ENCODE data around the gene GAD2.

GAD2 gene

DNA sequence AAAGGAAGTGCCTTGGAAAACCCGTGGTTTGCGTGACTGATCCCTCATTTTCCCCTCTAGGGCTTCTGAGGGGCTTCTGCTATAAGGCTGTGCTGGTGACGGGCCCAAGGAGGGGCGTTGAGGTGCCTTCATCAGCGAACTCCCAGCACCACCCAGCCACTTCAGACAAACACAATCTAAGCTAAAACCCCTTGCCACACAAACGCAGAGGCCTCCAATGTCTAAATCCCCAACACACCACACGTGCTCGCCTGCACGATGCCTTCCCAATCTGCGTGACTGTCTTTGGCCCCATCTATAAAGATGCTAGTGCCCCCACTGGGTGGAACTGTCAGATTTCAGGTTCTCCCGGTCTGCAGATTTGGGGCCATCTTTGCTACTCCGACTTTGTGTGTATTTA is 4.1 kb upstream of the GAD2 start:
- ATAC-seq = no peak
- TF ChIP-seq CSDC2 (CRISPR knock-in tag; IDR thresholded peaks at IDR 0.05) (no peak), ARNTL (CRISPR knock-in tag; IDR thresholded peaks at IDR 0.05; ENCODE audit: borderline replicate concordance, low read depth) (no peak), ZC3H10 (CRISPR knock-in tag; IDR thresholded peaks at IDR 0.05) (no peak), ZNF8 (CRISPR knock-in tag; IDR thresholded peaks at IDR 0.05) (no peak), TOX (CRISPR knock-in tag; IDR thresholded peaks at IDR 0.05; ENCODE audit: borderline replicate concordance) (no peak), GLIS3 (CRISPR knock-in tag; IDR thresholded peaks at IDR 0.05) (no peak), TCF4 (CRISPR knock-in tag; IDR thresholded peaks at IDR 0.05; ENCODE audit: borderline replicate concordance) (no peak), PPARA (CRISPR knock-in tag; IDR thresholded peaks at IDR 0.05; ENCODE audit: borderline replicate concordance) (no peak), ZNF70 (CRISPR knock-in tag; IDR thresholded peaks at IDR 0.05) (no peak), ZFP30 (CRISPR knock-in tag; IDR thresholded peaks at IDR 0.05) (no peak), ISL1 (CRISPR knock-in tag; IDR thresholded peaks at IDR 0.05) (no peak), ZNF565 (CRISPR knock-in tag; conservative IDR thresholded peaks at IDR 0.05; ENCODE audit: low read depth) (no peak), OSR1 (CRISPR knock-in tag; IDR thresholded peaks at IDR 0.05) (no peak), ZFP3 (CRISPR knock-in tag; IDR thresholded peaks at IDR 0.05) (no peak), BACH2 (CRISPR knock-in tag; IDR thresholded peaks at IDR 0.05; ENCODE audit: borderline replicate concordance) (no peak)
- TF ChIP-seq, protein P1, sequence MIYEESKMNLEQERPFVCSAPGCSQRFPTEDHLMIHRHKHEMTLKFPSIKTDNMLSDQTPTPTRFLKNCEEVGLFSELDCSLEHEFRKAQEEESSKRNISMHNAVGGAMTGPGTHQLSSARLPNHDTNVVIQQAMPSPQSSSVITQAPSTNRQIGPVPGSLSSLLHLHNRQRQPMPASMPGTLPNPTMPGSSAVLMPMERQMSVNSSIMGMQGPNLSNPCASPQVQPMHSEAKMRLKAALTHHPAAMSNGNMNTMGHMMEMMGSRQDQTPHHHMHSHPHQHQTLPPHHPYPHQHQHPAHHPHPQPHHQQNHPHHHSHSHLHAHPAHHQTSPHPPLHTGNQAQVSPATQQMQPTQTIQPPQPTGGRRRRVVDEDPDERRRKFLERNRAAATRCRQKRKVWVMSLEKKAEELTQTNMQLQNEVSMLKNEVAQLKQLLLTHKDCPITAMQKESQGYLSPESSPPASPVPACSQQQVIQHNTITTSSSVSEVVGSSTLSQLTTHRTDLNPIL (CRISPR knock-in tag; IDR thresholded peaks at IDR 0.05; ENCODE audit: low read depth) = no peak
- TF ChIP-seq, protein P2, sequence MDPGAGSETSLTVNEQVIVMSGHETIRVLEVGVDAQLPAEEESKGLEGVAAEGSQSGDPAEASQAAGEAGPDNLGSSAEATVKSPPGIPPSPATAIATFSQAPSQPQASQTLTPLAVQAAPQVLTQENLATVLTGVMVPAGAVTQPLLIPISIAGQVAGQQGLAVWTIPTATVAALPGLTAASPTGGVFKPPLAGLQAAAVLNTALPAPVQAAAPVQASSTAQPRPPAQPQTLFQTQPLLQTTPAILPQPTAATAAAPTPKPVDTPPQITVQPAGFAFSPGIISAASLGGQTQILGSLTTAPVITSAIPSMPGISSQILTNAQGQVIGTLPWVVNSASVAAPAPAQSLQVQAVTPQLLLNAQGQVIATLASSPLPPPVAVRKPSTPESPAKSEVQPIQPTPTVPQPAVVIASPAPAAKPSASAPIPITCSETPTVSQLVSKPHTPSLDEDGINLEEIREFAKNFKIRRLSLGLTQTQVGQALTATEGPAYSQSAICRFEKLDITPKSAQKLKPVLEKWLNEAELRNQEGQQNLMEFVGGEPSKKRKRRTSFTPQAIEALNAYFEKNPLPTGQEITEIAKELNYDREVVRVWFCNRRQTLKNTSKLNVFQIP (CRISPR knock-in tag; IDR thresholded peaks at IDR 0.05; ENCODE audit: borderline replicate concordance, low read depth) = no peak
- TF ChIP-seq, protein P3, sequence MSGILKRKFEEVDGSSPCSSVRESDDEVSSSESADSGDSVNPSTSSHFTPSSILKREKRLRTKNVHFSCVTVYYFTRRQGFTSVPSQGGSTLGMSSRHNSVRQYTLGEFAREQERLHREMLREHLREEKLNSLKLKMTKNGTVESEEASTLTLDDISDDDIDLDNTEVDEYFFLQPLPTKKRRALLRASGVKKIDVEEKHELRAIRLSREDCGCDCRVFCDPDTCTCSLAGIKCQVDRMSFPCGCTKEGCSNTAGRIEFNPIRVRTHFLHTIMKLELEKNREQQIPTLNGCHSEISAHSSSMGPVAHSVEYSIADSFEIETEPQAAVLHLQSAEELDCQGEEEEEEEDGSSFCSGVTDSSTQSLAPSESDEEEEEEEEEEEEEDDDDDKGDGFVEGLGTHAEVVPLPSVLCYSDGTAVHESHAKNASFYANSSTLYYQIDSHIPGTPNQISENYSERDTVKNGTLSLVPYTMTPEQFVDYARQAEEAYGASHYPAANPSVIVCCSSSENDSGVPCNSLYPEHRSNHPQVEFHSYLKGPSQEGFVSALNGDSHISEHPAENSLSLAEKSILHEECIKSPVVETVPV (CRISPR knock-in tag; IDR thresholded peaks at IDR 0.05) = no peak

DNA sequence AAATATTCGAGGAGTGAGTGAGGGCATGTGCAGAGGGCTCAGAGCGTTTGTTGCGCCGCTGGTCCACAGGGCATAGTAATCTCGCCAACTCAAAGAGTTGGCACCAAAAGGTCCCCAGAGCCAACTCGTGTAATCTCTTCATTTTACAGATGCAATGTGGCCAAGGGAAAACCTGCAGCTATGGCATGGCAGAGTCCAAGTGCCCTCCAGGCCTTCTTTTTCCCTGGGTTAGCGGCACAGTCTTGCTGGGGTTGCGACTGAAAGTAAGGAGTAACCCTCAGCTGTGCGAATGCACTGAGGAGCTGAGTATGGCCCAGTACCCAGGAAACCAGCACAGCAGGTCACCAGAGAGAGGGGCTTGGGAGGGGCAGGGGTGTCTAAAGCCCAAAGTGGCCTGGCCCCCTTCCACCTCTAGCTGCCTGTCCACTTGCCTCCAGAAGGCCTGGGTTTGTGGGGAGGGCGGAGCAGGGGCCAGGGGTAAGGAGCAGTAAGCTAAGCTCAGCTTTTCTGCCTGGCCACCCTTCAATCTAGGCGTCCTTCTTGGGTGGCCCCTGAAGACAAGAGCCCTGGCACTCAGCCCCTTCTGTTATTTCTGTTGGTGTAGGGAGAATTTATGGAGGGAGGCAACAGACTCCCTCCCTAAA is 3.3 kb upstream of the GAD2 start:
- TF ChIP-seq OSR1 (CRISPR knock-in tag; IDR thresholded peaks at IDR 0.05) = no peak
- TF ChIP-seq, protein P2 (CRISPR knock-in tag; IDR thresholded peaks at IDR 0.05; ENCODE audit: borderline replicate concordance, low read depth) = no peak
- TF ChIP-seq SNAI2 (CRISPR knock-in tag; IDR thresholded peaks at IDR 0.05) = no peak
- TF ChIP-seq PPARA (CRISPR knock-in tag; IDR thresholded peaks at IDR 0.05; ENCODE audit: borderline replicate concordance) = no peak
- TF ChIP-seq ZNF8 (CRISPR knock-in tag; IDR thresholded peaks at IDR 0.05) = no peak
- TF ChIP-seq, protein P4, sequence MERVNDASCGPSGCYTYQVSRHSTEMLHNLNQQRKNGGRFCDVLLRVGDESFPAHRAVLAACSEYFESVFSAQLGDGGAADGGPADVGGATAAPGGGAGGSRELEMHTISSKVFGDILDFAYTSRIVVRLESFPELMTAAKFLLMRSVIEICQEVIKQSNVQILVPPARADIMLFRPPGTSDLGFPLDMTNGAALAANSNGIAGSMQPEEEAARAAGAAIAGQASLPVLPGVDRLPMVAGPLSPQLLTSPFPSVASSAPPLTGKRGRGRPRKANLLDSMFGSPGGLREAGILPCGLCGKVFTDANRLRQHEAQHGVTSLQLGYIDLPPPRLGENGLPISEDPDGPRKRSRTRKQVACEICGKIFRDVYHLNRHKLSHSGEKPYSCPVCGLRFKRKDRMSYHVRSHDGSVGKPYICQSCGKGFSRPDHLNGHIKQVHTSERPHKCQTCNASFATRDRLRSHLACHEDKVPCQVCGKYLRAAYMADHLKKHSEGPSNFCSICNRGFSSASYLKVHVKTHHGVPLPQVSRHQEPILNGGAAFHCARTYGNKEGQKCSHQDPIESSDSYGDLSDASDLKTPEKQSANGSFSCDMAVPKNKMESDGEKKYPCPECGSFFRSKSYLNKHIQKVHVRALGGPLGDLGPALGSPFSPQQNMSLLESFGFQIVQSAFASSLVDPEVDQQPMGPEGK (CRISPR knock-in tag; IDR thresholded peaks at IDR 0.05; ENCODE audit: borderline replicate concordance) = no peak
- no peak for ATAC-seq

DNA sequence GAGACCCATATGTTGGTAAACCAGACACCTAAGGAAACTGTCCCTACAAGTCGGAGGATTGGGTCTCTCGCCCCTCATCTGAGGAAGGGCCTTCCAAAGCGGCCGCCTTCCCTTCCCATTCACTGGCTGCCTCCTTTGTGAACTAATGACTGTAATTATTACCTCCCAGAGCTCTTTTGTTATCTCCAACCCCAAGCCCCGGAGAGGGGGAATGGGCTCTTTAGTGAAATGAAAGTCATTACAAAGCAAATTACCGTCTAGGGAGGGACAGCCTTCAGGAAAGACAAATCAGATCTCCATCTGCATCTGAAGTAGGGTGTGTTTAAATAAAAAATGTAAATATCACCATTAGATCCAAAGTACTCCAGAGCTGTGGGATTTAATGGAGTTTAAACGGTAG is 2.6 kb upstream of the GAD2 start:
- TF ChIP-seq BACH2 (CRISPR knock-in tag; IDR thresholded peaks at IDR 0.05; ENCODE audit: borderline replicate concordance) (no peak), ZFP30 (CRISPR knock-in tag; IDR thresholded peaks at IDR 0.05) (no peak), GLIS3 (CRISPR knock-in tag; IDR thresholded peaks at IDR 0.05) (no peak), OSR1 (CRISPR knock-in tag; IDR thresholded peaks at IDR 0.05) (no peak), ZFP3 (CRISPR knock-in tag; IDR thresholded peaks at IDR 0.05) (no peak)
- TF ChIP-seq, protein P2 (CRISPR knock-in tag; IDR thresholded peaks at IDR 0.05; ENCODE audit: borderline replicate concordance, low read depth) = no peak
- TF ChIP-seq, protein P5, sequence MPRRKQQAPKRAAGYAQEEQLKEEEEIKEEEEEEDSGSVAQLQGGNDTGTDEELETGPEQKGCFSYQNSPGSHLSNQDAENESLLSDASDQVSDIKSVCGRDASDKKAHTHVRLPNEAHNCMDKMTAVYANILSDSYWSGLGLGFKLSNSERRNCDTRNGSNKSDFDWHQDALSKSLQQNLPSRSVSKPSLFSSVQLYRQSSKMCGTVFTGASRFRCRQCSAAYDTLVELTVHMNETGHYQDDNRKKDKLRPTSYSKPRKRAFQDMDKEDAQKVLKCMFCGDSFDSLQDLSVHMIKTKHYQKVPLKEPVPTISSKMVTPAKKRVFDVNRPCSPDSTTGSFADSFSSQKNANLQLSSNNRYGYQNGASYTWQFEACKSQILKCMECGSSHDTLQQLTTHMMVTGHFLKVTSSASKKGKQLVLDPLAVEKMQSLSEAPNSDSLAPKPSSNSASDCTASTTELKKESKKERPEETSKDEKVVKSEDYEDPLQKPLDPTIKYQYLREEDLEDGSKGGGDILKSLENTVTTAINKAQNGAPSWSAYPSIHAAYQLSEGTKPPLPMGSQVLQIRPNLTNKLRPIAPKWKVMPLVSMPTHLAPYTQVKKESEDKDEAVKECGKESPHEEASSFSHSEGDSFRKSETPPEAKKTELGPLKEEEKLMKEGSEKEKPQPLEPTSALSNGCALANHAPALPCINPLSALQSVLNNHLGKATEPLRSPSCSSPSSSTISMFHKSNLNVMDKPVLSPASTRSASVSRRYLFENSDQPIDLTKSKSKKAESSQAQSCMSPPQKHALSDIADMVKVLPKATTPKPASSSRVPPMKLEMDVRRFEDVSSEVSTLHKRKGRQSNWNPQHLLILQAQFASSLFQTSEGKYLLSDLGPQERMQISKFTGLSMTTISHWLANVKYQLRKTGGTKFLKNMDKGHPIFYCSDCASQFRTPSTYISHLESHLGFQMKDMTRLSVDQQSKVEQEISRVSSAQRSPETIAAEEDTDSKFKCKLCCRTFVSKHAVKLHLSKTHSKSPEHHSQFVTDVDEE (CRISPR knock-in tag; IDR thresholded peaks at IDR 0.05) = no peak
- TF ChIP-seq, protein P3 (CRISPR knock-in tag; IDR thresholded peaks at IDR 0.05) = no peak
- ATAC-seq = no peak

Measured in SK-N-SH treated with all-trans-retinoic acid at 6 μM for 48 hours (cell line).